ENCODE measurements around the gene CCL8.

The CCL8 gene

GRCh38 chr17:34319039-34319483 lies at the start of gene CCL8:
Gene CCL8, plus strand, starts transcription at chr17:34319435. Its CDS starts 67 bp downstream, at chr17:34319502.
- Mint-ChIP-seq H3K4me3 (no peak within 1 kb of the TSS), H3K27ac (no peak within 1 kb of the TSS), H3K4me1 (ENCODE audit: low read depth) (no peaks in the 10 kb centered on the region), H3K36me3 (no peaks in the 10 kb centered on the region), H3K9me3 (ENCODE audit: low read depth) (no peaks in the 10 kb centered on the region), H3K27me3 (peaks cover 5% of the 10 kb centered on the region)

GRCh38 chr17:34269969-34270368 lies 49.3 kb upstream of the CCL8 start, which contains the start of gene CCL7:
Gene CCL7, plus strand, starts transcription at chr17:34270221. Its CDS starts 70 bp downstream, at chr17:34270291.
- H3K27me3 Mint-ChIP-seq, result peaks cover 15% of the 10 kb centered on the region
- no peaks in the 10 kb centered on the region for H3K4me1 Mint-ChIP-seq (ENCODE audit: low read depth)
- no peak within 1 kb of the TSS for H3K27ac Mint-ChIP-seq

GRCh38 chr17:34275881-34276280 lies 43.4 kb upstream of the CCL8 start:
- no peak overlapping the region for H3K27ac Mint-ChIP-seq
- H3K9me3 Mint-ChIP-seq (ENCODE audit: low read depth), result no peaks in the 10 kb centered on the region
- peaks cover 24% of the 10 kb centered on the region for H3K27me3 Mint-ChIP-seq
- H3K4me3 Mint-ChIP-seq, result no peak overlapping the region
- no peaks in the 10 kb centered on the region for H3K4me1 Mint-ChIP-seq (ENCODE audit: low read depth)
- H3K36me3 Mint-ChIP-seq, result no peaks in the 10 kb centered on the region

More at GRCh38 chr17:34269969-34270368, 49.3 kb upstream of the CCL8 start, which contains the start of gene CCL7:
- no peaks in the 10 kb centered on the region for H3K36me3 Mint-ChIP-seq
- no peak within 1 kb of the TSS for H3K4me3 Mint-ChIP-seq
- no peaks in the 10 kb centered on the region for H3K9me3 Mint-ChIP-seq (ENCODE audit: low read depth)

GRCh38 chr17:34276826-34277225 lies 42.4 kb upstream of the CCL8 start:
- H3K36me3 Mint-ChIP-seq, result no peaks in the 10 kb centered on the region
- H3K27ac Mint-ChIP-seq, result no peak overlapping the region
- H3K4me3 Mint-ChIP-seq, result no peak overlapping the region
- H3K27me3 Mint-ChIP-seq, result peaks cover 23% of the 10 kb centered on the region
- no peaks in the 10 kb centered on the region for H3K4me1 Mint-ChIP-seq (ENCODE audit: low read depth)
- no peaks in the 10 kb centered on the region for H3K9me3 Mint-ChIP-seq (ENCODE audit: low read depth)

GRCh38 chr17:34283571-34283970 lies 35.7 kb upstream of the CCL8 start:
- Mint-ChIP-seq H3K9me3 (ENCODE audit: low read depth) (no peaks in the 10 kb centered on the region), H3K27ac (no peak overlapping the region), H3K4me1 (ENCODE audit: low read depth) (no peaks in the 10 kb centered on the region), H3K27me3 (peaks cover 11% of the 10 kb centered on the region), H3K36me3 (no peaks in the 10 kb centered on the region), H3K4me3 (no peak overlapping the region)

GRCh38 chr17:34285286-34285792 lies 33.9 kb upstream of the CCL8 start, which contains the start of gene CCL11:
Gene CCL11, plus strand, starts transcription at chr17:34285742. Its CDS starts 67 bp downstream, at chr17:34285809.
- no peaks in the 10 kb centered on the region for H3K36me3 Mint-ChIP-seq
- H3K4me3 Mint-ChIP-seq, result no peak within 1 kb of the TSS
- no peaks in the 10 kb centered on the region for H3K9me3 Mint-ChIP-seq (ENCODE audit: low read depth)
- peaks cover 3% of the 10 kb centered on the region for H3K27me3 Mint-ChIP-seq
- no peak within 1 kb of the TSS for H3K27ac Mint-ChIP-seq
- no peaks in the 10 kb centered on the region for H3K4me1 Mint-ChIP-seq (ENCODE audit: low read depth)

GRCh38 chr17:34287875-34288274 lies 31.4 kb upstream of the CCL8 start:
- no peak overlapping the region for H3K4me3 Mint-ChIP-seq
- no peaks in the 10 kb centered on the region for H3K9me3 Mint-ChIP-seq (ENCODE audit: low read depth)
- H3K27me3 Mint-ChIP-seq, result peaks cover 4% of the 10 kb centered on the region
- no peaks in the 10 kb centered on the region for H3K36me3 Mint-ChIP-seq
- no peaks in the 10 kb centered on the region for H3K4me1 Mint-ChIP-seq (ENCODE audit: low read depth)
- no peak overlapping the region for H3K27ac Mint-ChIP-seq

- no peaks in the 10 kb centered on the region for H3K9me3 Mint-ChIP-seq (ENCODE audit: low read depth)
- peaks cover 4% of the 10 kb centered on the region for H3K27me3 Mint-ChIP-seq
- no peaks in the 10 kb centered on the region for H3K4me1 Mint-ChIP-seq (ENCODE audit: low read depth)
- no peak overlapping the region for H3K4me3 Mint-ChIP-seq
- no peaks in the 10 kb centered on the region for H3K36me3 Mint-ChIP-seq
- no peak overlapping the region for H3K27ac Mint-ChIP-seq
Observed at GRCh38 chr17:34290586-34290985, 28.6 kb upstream of the CCL8 start.

- Mint-ChIP-seq H3K27ac (no peak overlapping the region), H3K9me3 (ENCODE audit: low read depth) (no peaks in the 10 kb centered on the region), H3K36me3 (no peaks in the 10 kb centered on the region), H3K4me1 (ENCODE audit: low read depth) (no peaks in the 10 kb centered on the region), H3K27me3 (peaks cover 6% of the 10 kb centered on the region), H3K4me3 (no peak overlapping the region)
Observed at GRCh38 chr17:34291721-34292348, 27.4 kb upstream of the CCL8 start.

- Mint-ChIP-seq H3K4me3 (no peak overlapping the region), H3K4me1 (ENCODE audit: low read depth) (no peaks in the 10 kb centered on the region), H3K36me3 (no peaks in the 10 kb centered on the region), H3K27me3 (peaks cover 11% of the 10 kb centered on the region), H3K9me3 (ENCODE audit: low read depth) (no peaks in the 10 kb centered on the region), H3K27ac (no peak overlapping the region)
Observed at GRCh38 chr17:34299027-34299426, 20.2 kb upstream of the CCL8 start.

- no peaks in the 10 kb centered on the region for H3K4me1 Mint-ChIP-seq (ENCODE audit: low read depth)
- no peaks in the 10 kb centered on the region for H3K36me3 Mint-ChIP-seq
- no peak overlapping the region for H3K27ac Mint-ChIP-seq
- H3K4me3 Mint-ChIP-seq, result no peak overlapping the region
- peaks cover 12% of the 10 kb centered on the region for H3K27me3 Mint-ChIP-seq
- H3K9me3 Mint-ChIP-seq (ENCODE audit: low read depth), result no peaks in the 10 kb centered on the region
Observed at GRCh38 chr17:34299956-34300577, 19.2 kb upstream of the CCL8 start.

- H3K27ac Mint-ChIP-seq, result no peak overlapping the region
- H3K4me3 Mint-ChIP-seq, result no peak overlapping the region
- H3K27me3 Mint-ChIP-seq, result peaks cover 14% of the 10 kb centered on the region
- H3K36me3 Mint-ChIP-seq, result no peaks in the 10 kb centered on the region
- H3K9me3 Mint-ChIP-seq (ENCODE audit: low read depth), result no peaks in the 10 kb centered on the region
- no peaks in the 10 kb centered on the region for H3K4me1 Mint-ChIP-seq (ENCODE audit: low read depth)
Observed at GRCh38 chr17:34300652-34301370, 18.4 kb upstream of the CCL8 start.

GRCh38 chr17:34301986-34302385 lies 17.2 kb upstream of the CCL8 start:
- H3K27ac Mint-ChIP-seq, result no peak overlapping the region
- no peak overlapping the region for H3K4me3 Mint-ChIP-seq
- no peaks in the 10 kb centered on the region for H3K36me3 Mint-ChIP-seq
- peaks cover 17% of the 10 kb centered on the region for H3K27me3 Mint-ChIP-seq
- H3K4me1 Mint-ChIP-seq (ENCODE audit: low read depth), result no peaks in the 10 kb centered on the region
- H3K9me3 Mint-ChIP-seq (ENCODE audit: low read depth), result no peaks in the 10 kb centered on the region

GRCh38 chr17:34302636-34303035 lies 16.6 kb upstream of the CCL8 start:
- H3K4me1 Mint-ChIP-seq (ENCODE audit: low read depth), result no peaks in the 10 kb centered on the region
- H3K4me3 Mint-ChIP-seq, result no peak overlapping the region
- H3K36me3 Mint-ChIP-seq, result no peaks in the 10 kb centered on the region
- H3K9me3 Mint-ChIP-seq (ENCODE audit: low read depth), result no peaks in the 10 kb centered on the region
- H3K27ac Mint-ChIP-seq, result no peak overlapping the region
- peaks cover 17% of the 10 kb centered on the region for H3K27me3 Mint-ChIP-seq

GRCh38 chr17:34303606-34304005 lies 15.6 kb upstream of the CCL8 start:
- H3K9me3 Mint-ChIP-seq (ENCODE audit: low read depth), result no peaks in the 10 kb centered on the region
- H3K36me3 Mint-ChIP-seq, result no peaks in the 10 kb centered on the region
- peaks cover 13% of the 10 kb centered on the region for H3K27me3 Mint-ChIP-seq
- no peaks in the 10 kb centered on the region for H3K4me1 Mint-ChIP-seq (ENCODE audit: low read depth)
- H3K4me3 Mint-ChIP-seq, result no peak overlapping the region
- no peak overlapping the region for H3K27ac Mint-ChIP-seq
